AG04450 (cell line): ENCODE results near the gene LCN1. TPM values are rescaled to one million over a fixed set of nuclear protein-coding genes. Genes with fewer than 3 reads are reported as not detected.

Source experiments
- CTCF ChIA-PET: fragments of 300-600, 350-600 bp; formaldehyde crosslinking; extraction: SDS; loops from one replicate; lab custom pipeline; 2022; ENCODE audit warnings: antibody characterized with exemption, inconsistent platforms; lab: Charles Lee
- POLR2A ChIA-PET: fragments of 350-600 bp; formaldehyde crosslinking; extraction: SDS; loops from one replicate; lab custom pipeline; 2021; ENCODE audit warnings: antibody characterized with exemption, inconsistent platforms; lab: Yijun Ruan, JAX
- DNase-seq: peaks from one replicate; pipeline ENCODE4 v3.0.0-alpha.2; 2011; ENCODE audit warnings: low read depth, low spot score
- H3K27ac ChIP-seq: one replicate; pipeline ENCODE4 v1.5.1; 2012; ENCODE audit warnings: low read depth, low read length, control low read depth
- H3K27me3 ChIP-seq: one replicate; pipeline ENCODE4 v1.6.0; 2012; ENCODE audit warnings: low read length; ENCODE audit not compliant: control insufficient read depth, insufficient read depth
- H3K4me3 ChIP-seq: 2 replicates; pipeline ENCODE4 v1.5.1; 2011; ENCODE audit warnings: mild to moderate bottlenecking, low read depth, low read length, control low read depth
- H3K9me3 ChIP-seq: 2 replicates; pipeline ENCODE4 v1.5.1; 2012; ENCODE audit warnings: low read length; ENCODE audit not compliant: control insufficient read depth, insufficient read depth
- CTCF ChIP-seq: IDR thresholded peaks from 2 replicates; pipeline ENCODE4 v1.5.1; 2011; ENCODE audit warnings: low read depth, low read length, control low read depth, inconsistent platforms
- polyA plus RNA-seq: library from polyadenylated mRNA; depleted of rRNA; stranded (reverse); fragments of >200 nt; gene quantifications from 2 replicates; pipeline ENCODE4 v1.2.3, GENCODE V29; 2011

LCN1 gene
- polyA plus RNA-seq, 1 experiment = not detected

- Histone ChIP-seq H3K4me3 (no peak overlapping the region), H3K27me3 (no peaks in the 10 kb centered on the region), H3K9me3 (peaks cover 37% of the 10 kb centered on the region), H3K27ac (no peak overlapping the region)
- ChIA-PET POLR2A (no interaction called here), CTCF (no interaction called here)
- no peak for DNase-seq
- no peak for TF ChIP-seq CTCF
Measured at GRCh38 chr9:135565141-135565628, 43.9 kb downstream of the LCN1 start.

GRCh38 chr9:135565636-135566035, 44.4 kb downstream of the LCN1 start:
- no peak for DNase-seq
- ChIA-PET CTCF (interaction anchor here (1.4 kb wide), 1 partner anchor 61 kb away, joined by 3 read pairs; no protein-coding TSS in a partner anchor), POLR2A (no interaction called here)
- TF ChIP-seq CTCF = no peak
- Histone ChIP-seq H3K9me3 (peaks cover 37% of the 10 kb centered on the region), H3K4me3 (no peak overlapping the region), H3K27me3 (no peaks in the 10 kb centered on the region), H3K27ac (no peak overlapping the region)

- ChIA-PET POLR2A (no interaction called here), CTCF (interaction anchor here (1.4 kb wide), 1 partner anchor 62 kb away, joined by 3 read pairs; no protein-coding TSS in a partner anchor)
- Histone ChIP-seq H3K9me3 (peaks cover 30% of the 10 kb centered on the region), H3K27me3 (no peaks in the 10 kb centered on the region), H3K4me3 (no peak overlapping the region), H3K27ac (no peak overlapping the region)
- DNase-seq = no peak
- TF ChIP-seq CTCF = no peak
Measured at GRCh38 chr9:135566552-135566951, 45.3 kb downstream of the LCN1 start.

- POLR2A ChIA-PET = no interaction called here
- CTCF ChIA-PET = no interaction called here
- TF ChIP-seq CTCF = no peak
- Histone ChIP-seq H3K4me3 (no peak overlapping the region), H3K27me3 (no peaks in the 10 kb centered on the region), H3K9me3 (peaks cover 24% of the 10 kb centered on the region), H3K27ac (no peak overlapping the region)
- no peak for DNase-seq
Measured at GRCh38 chr9:135567311-135567710, 46.1 kb downstream of the LCN1 start.

- Histone ChIP-seq H3K27ac (no peak overlapping the region), H3K27me3 (no peaks in the 10 kb centered on the region), H3K4me3 (no peak overlapping the region), H3K9me3 (peaks cover 17% of the 10 kb centered on the region)
- no peak for DNase-seq
- no peak for TF ChIP-seq CTCF
- ChIA-PET CTCF (no interaction called here), POLR2A (no interaction called here)
Measured at GRCh38 chr9:135568026-135568425, 46.8 kb downstream of the LCN1 start.
